ENCODE measurements around the gene TGM2. TPM values are rescaled to one million over a fixed set of nuclear protein-coding genes. Genes with fewer than 3 reads are reported as not detected.

TGM2 gene
- total and polyA plus RNA-seq, 9 of the 15 experiments (the other 6 are each of a cell fraction or from before 2014, with no cell fraction given): 5.5 to 78.5 (median 37.6) TPM

DNA sequence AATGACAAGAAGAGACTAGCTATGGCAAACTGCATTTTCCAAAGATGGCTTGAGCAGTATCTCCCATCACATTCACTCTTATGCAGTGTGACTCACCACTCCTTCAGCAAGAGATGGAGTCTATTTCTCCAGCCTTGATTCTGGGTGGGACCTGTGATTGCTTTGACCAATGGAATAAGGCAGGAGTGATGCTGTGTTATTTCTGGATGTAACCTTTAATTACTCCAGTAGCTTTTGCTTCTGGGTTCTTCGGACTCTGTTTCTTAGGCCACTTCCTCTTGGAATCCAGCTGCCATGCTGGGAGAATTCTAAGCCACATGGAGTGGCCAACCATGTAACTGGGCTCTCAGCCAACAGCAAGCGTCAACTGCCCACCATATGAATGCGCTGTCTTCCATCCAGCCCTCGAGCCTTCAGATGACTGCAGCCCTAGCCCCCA, 50.7 kb downstream of the TGM2 start (continued):
- TF ChIP-seq WHSC1 (IDR thresholded peaks at IDR 0.05; ENCODE audit: low read length) (no peak), HBP1 (CRISPR knock-in tag; IDR thresholded peaks at IDR 0.05) (no peak), ZNF766 (CRISPR knock-in tag; conservative IDR thresholded peaks at IDR 0.05) (no peak), RFX5 (IDR thresholded peaks at IDR 0.05; ENCODE audit: low read depth, low read length) (no peak), NCOA6 (IDR thresholded peaks at IDR 0.05) (no peak), NR2C2 (CRISPR knock-in tag; IDR thresholded peaks at IDR 0.05) (no peak), NR2C2 (tag; IDR thresholded peaks at IDR 0.05) (peak; percentile 27; the same call in 1 of the 2 replicates), GATA2 (CRISPR knock-in tag; IDR thresholded peaks at IDR 0.05) (peak; percentile 62), ARHGAP35 (IDR thresholded peaks at IDR 0.05; ENCODE audit: partially characterized antibody) (no peak), CBFA2T3 (IDR thresholded peaks at IDR 0.05) (peak; percentile 33; the same call in 1 of the 2 replicates), ZNF140 (CRISPR knock-in tag; IDR thresholded peaks at IDR 0.05) (no peak), NCOA4 (IDR thresholded peaks at IDR 0.05; ENCODE audit: partially characterized antibody) (no peak), FOXK2 (conservative IDR thresholded peaks at IDR 0.05 in 1 of 2, IDR thresholded peaks at IDR 0.05 in 1 of 2; ENCODE audit: low read depth in 2 of 2) (no peak), DPF2 (IDR thresholded peaks at IDR 0.05) (peak; percentile 42; the same call in 1 of the 2 replicates), CBX2 (IDR thresholded peaks at IDR 0.05; ENCODE audit: insufficient read depth, low read length, poor library complexity, severe bottlenecking) (no peak), TRIM24 (IDR thresholded peaks at IDR 0.05) (no peak), KLF6 (CRISPR knock-in tag; IDR thresholded peaks at IDR 0.05; ENCODE audit: borderline replicate concordance) (no peak), BDP1 (IDR thresholded peaks at IDR 0.05; ENCODE audit: insufficient read depth, insufficient read length) (no peak)
- TF ChIP-seq, protein P1, sequence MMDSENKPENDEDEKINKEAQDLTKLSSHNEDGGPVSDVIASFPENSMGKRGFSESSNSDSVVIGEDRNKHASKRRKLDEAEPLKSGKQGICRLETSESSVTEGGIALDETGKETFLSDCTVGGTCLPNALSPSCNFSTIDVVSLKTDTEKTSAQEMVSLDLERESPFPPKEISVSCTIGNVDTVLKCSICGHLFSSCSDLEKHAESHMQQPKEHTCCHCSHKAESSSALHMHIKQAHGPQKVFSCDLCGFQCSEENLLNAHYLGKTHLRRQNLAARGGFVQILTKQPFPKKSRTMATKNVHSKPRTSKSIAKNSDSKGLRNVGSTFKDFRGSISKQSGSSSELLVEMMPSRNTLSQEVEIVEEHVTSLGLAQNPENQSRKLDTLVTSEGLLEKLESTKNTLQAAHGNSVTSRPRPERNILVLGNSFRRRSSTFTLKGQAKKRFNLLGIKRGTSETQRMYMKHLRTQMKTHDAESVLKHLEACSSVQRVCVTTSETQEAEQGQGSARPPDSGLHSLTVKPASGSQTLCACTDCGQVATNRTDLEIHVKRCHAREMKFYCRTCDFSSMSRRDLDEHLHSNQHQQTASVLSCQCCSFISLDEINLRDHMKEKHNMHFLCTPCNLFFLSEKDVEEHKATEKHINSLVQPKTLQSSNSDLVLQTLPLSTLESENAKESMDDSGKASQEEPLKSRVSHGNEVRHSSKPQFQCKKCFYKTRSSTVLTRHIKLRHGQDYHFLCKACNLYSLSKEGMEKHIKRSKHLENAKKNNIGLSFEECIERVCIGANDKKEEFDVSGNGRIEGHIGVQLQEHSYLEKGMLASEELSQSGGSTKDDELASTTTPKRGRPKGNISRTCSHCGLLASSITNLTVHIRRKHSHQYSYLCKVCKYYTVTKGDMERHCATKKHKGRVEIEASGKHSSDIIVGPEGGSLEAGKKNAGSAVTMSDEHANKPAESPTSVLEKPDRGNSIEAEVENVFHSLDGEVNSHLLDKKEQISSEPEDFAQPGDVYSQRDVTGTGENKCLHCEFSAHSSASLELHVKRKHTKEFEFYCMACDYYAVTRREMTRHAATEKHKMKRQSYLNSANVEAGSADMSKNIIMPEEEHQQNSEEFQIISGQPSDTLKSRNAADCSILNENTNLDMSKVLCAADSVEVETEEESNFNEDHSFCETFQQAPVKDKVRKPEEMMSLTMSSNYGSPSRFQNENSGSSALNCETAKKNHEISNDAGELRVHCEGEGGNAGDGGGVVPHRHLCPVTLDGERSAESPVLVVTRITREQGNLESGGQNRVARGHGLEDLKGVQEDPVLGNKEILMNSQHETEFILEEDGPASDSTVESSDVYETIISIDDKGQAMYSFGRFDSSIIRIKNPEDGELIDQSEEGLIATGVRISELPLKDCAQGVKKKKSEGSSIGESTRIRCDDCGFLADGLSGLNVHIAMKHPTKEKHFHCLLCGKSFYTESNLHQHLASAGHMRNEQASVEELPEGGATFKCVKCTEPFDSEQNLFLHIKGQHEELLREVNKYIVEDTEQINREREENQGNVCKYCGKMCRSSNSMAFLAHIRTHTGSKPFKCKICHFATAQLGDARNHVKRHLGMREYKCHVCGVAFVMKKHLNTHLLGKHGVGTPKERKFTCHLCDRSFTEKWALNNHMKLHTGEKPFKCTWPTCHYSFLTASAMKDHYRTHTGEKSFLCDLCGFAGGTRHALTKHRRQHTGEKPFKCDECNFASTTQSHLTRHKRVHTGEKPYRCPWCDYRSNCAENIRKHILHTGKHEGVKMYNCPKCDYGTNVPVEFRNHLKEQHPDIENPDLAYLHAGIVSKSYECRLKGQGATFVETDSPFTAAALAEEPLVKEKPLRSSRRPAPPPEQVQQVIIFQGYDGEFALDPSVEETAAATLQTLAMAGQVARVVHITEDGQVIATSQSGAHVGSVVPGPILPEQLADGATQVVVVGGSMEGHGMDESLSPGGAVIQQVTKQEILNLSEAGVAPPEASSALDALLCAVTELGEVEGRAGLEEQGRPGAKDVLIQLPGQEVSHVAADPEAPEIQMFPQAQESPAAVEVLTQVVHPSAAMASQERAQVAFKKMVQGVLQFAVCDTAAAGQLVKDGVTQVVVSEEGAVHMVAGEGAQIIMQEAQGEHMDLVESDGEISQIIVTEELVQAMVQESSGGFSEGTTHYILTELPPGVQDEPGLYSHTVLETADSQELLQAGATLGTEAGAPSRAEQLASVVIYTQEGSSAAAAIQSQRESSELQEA (IDR thresholded peaks at IDR 0.05; ENCODE audit: low read depth): no peak
- TF ChIP-seq, protein P2, sequence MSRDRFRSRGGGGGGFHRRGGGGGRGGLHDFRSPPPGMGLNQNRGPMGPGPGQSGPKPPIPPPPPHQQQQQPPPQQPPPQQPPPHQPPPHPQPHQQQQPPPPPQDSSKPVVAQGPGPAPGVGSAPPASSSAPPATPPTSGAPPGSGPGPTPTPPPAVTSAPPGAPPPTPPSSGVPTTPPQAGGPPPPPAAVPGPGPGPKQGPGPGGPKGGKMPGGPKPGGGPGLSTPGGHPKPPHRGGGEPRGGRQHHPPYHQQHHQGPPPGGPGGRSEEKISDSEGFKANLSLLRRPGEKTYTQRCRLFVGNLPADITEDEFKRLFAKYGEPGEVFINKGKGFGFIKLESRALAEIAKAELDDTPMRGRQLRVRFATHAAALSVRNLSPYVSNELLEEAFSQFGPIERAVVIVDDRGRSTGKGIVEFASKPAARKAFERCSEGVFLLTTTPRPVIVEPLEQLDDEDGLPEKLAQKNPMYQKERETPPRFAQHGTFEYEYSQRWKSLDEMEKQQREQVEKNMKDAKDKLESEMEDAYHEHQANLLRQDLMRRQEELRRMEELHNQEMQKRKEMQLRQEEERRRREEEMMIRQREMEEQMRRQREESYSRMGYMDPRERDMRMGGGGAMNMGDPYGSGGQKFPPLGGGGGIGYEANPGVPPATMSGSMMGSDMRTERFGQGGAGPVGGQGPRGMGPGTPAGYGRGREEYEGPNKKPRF (IDR thresholded peaks at IDR 0.05; ENCODE audit: low read depth, low read length): no peak
